Esophagus squamous epithelium (tissue), 5 donors: ENCODE measurements around the gene IFIT1B. TPM values are rescaled to one million over a fixed set of nuclear protein-coding genes. Genes with fewer than 3 reads are reported as not detected.

Source experiments
- DNase-seq: peaks from one replicate; lab custom pipeline; 2025; lab: John Stamatoyannopoulos, UW
- H3K27ac ChIP-seq, 4 donors: fragments of 200-600 bp; sonication (generic); one replicate each; pipeline ENCODE4 v1.5.1; 2016 to 2019; ENCODE audit warnings: mild to moderate bottlenecking in 1 of 4
- H3K27me3 ChIP-seq, 4 donors: fragments of 200-600 bp; sonication (generic); 1 replicate in 3 of 4; 2 replicates in 1 of 4; pipeline versions ENCODE4 v1.5.1 to v1.6.0; 2017 to 2021; ENCODE audit warnings: antibody characterized with exemption in 1 of 4
- H3K36me3 ChIP-seq, 3 donors: fragments of 200-600 bp; sonication (generic); one replicate each; pipeline ENCODE4 v1.5.1; 2016 to 2019
- H3K4me1 ChIP-seq, 3 donors: fragments of 200-600 bp; sonication (generic); one replicate each; pipeline ENCODE4 v1.5.1; 2017 to 2019
- H3K4me3 ChIP-seq, 4 donors: fragments of 200-600 bp; sonication (generic); 1 replicate in 3 of 4; 2 replicates in 1 of 4; pipeline ENCODE4 v1.5.1; 2016 to 2019; ENCODE audit warnings: mild to moderate bottlenecking in 2 of 4, moderate library complexity in 1 of 4
- H3K9me3 ChIP-seq, 3 donors: fragments of 200-600 bp; sonication (generic); one replicate each; pipeline ENCODE4 v1.5.1; 2016 to 2019
- CTCF ChIP-seq, 6 experiments: fragments of 450-650 bp in 4 of 6; fragments of 200-600 bp in 2 of 6; sonication (generic) in 2 of 6; IDR thresholded peaks; one replicate each; pipeline ENCODE4 v1.5.1; 2016 to 2019; ENCODE audit warnings: antibody characterized with exemption in 6 of 6, mild to moderate bottlenecking in 4 of 6, moderate library complexity in 4 of 6
- POLR2A ChIP-seq, 4 donors: fragments of 450-650 bp; IDR thresholded peaks; one replicate each; pipeline ENCODE4 v1.6.1; 2017; ENCODE audit warnings: antibody characterized with exemption in 4 of 4, mild to moderate bottlenecking in 4 of 4, moderate library complexity in 3 of 4
- WGBS, 2 donors: methylation state at CpG; one replicate each; pipeline ENCODE4 v1.1.5; 2018; 5-methylcytosine and 5-hydroxymethylcytosine counted together
- intact Hi-C: fragments of 100-400 bp; cut with DNase I; formaldehyde crosslinking; loops from one replicate; pipeline ENCODE4 v1.15.0; 2022
- total RNA-seq, 4 donors: library from RNA; depleted of rRNA; stranded (reverse); fragments of >200 nt; gene quantifications; one replicate each; pipeline ENCODE4 v1.1.0, GENCODE V29; 2016
- donor health status: DM: yes; HTN: yes; CAD: no.

IFIT1B gene
- total RNA-seq, 4 donors from 2014 or later, result not detected

DNA sequence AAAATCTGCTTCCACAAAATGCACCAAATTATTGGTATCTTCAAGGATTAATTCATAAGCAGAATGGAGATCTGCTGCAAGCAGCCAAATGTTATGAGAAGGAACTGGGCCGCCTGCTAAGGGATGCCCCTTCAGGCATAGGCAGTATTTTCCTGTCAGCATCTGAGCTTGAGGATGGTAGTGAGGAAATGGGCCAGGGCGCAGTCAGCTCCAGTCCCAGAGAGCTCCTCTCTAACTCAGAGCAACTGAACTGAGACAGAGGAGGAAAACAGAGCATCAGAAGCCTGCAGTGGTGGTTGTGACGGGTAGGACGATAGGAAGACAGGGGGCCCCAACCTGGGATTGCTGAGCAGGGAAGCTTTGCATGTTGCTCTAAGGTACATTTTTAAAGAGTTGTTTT is 38.0 kb upstream of the IFIT1B start:
- Histone ChIP-seq H3K4me1 (peaks cover 0 to 23% (median 5%) of the 10 kb centered on the region in 3 donors), H3K27ac (no peak overlapping the region), H3K4me3 (no peak overlapping the region), H3K27me3 (no peaks in the 10 kb centered on the region), H3K9me3 (no peaks in the 10 kb centered on the region), H3K36me3 (peaks cover 0 to 25% (median 0%) of the 10 kb centered on the region in 3 donors)
- intact Hi-C loops, result no loop called here
- no peak for TF ChIP-seq POLR2A (IDR thresholded peaks at IDR 0.05)
- no peak for TF ChIP-seq CTCF (IDR thresholded peaks at IDR 0.05)
- 92 to 93% methylated on average over 3 to 4 of the region's 4 CpGs for WGBS, 2 donors
- DNase-seq, result no peak

GRCh38 chr10:89341649-89342048 is 36.2 kb upstream of the IFIT1B start:
- intact Hi-C loops, result no loop called here
- Histone ChIP-seq H3K4me1 (peaks cover 0 to 19% (median 9%) of the 10 kb centered on the region in 3 donors), H3K36me3 (peaks cover 0 to 25% (median 0%) of the 10 kb centered on the region in 3 donors), H3K27ac (no peak overlapping the region), H3K9me3 (no peaks in the 10 kb centered on the region), H3K4me3 (no peak overlapping the region), H3K27me3 (no peaks in the 10 kb centered on the region)
- no peak for TF ChIP-seq POLR2A (IDR thresholded peaks at IDR 0.05)
- TF ChIP-seq CTCF (IDR thresholded peaks at IDR 0.05), result no peak
- no peak for DNase-seq
- 88 to 96% methylated on average over 3 of the region's 3 CpGs for WGBS, 2 donors

GRCh38 chr10:89342206-89342958 is 35.5 kb upstream of the IFIT1B start:
- no peak overlapping the region for H3K27ac ChIP-seq
- H3K36me3 ChIP-seq, result peaks cover 0 to 23% (median 0%) of the 10 kb centered on the region in 3 donors
- no peaks in the 10 kb centered on the region for H3K9me3 ChIP-seq
- peaks cover 0 to 20% (median 14%) of the 10 kb centered on the region in 3 donors for H3K4me1 ChIP-seq
- no peaks in the 10 kb centered on the region for H3K27me3 ChIP-seq
- intact Hi-C loops, result no loop called here
- TF ChIP-seq CTCF (IDR thresholded peaks at IDR 0.05) (no peak), POLR2A (IDR thresholded peaks at IDR 0.05) (no peak)
- H3K4me3 ChIP-seq, result no peak overlapping the region
- DNase-seq, result no peak
- 44 to 55% methylated on average over 3 of the region's 3 CpGs for WGBS, 2 donors

GRCh38 chr10:89343089-89343767 is 34.6 kb upstream of the IFIT1B start:
- intact Hi-C loops, result no loop called here
- TF ChIP-seq POLR2A (IDR thresholded peaks at IDR 0.05) (no peak), CTCF (IDR thresholded peaks at IDR 0.05) (no peak)
- 82 to 94% methylated on average over 5 of the region's 5 CpGs for WGBS, 2 donors
- Histone ChIP-seq H3K4me3 (no peak overlapping the region), H3K27me3 (no peaks in the 10 kb centered on the region), H3K36me3 (peaks cover 0 to 19% (median 0%) of the 10 kb centered on the region in 3 donors), H3K9me3 (no peaks in the 10 kb centered on the region), H3K4me1 (peaks cover 0 to 25% (median 18%) of the 10 kb centered on the region in 3 donors), H3K27ac (no peak overlapping the region)
- DNase-seq, result no peak

GRCh38 chr10:89344156-89344555 is 33.7 kb upstream of the IFIT1B start:
- no peak overlapping the region for H3K4me3 ChIP-seq
- 61 to 70% methylated on average over 2 of the region's 2 CpGs for WGBS, 2 donors
- intact Hi-C loops, result no loop called here

More at GRCh38 chr10:89344156-89344555, 33.7 kb upstream of the IFIT1B start:
- peaks cover 0 to 9% (median 0%) of the 10 kb centered on the region in 3 donors for H3K36me3 ChIP-seq
- H3K4me1 ChIP-seq, result peaks cover 0 to 33% (median 18%) of the 10 kb centered on the region in 3 donors
- no peaks in the 10 kb centered on the region for H3K9me3 ChIP-seq
- H3K27ac ChIP-seq, result no peak overlapping the region
- no peak for DNase-seq
- no peaks in the 10 kb centered on the region for H3K27me3 ChIP-seq
- no peak for TF ChIP-seq POLR2A (IDR thresholded peaks at IDR 0.05)
- no peak for TF ChIP-seq CTCF (IDR thresholded peaks at IDR 0.05)
